ENCODE results near the gene ADGRV1. TPM values are rescaled to one million over a fixed set of nuclear protein-coding genes. Genes with fewer than 3 reads are reported as not detected.

ADGRV1 gene
- polyA plus RNA-seq, 3 donors: 0.18 to 0.33 TPM; not detected in 1

DNA sequence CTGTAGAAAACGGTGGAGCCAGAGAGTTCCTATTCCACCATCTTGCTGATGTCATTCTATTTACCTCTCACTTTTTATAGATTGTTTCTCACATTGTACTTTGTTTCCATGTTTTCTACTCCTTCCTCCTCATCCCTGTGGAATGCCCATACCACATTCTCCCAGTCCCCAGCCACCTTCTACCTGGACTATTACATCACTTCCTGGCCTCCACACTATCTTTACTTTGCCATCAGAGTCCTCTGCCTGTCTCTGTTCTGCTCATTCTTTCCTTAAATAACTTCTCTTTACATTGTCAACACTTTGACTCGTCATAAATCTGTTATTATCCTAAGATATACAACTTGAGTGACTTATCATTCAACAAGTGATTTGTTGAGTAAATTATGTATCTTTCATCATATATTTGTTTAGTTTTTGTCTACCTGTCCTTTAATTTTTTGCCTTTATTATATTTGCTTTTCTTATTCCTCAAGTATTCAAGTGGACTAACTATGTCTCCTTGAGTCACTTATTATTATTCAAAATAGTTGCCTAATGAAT is 182.5 kb downstream of the ADGRV1 start:
- H3K9ac ChIP-seq (ENCODE audit: insufficient read depth, low read length, poor library complexity, severe bottlenecking): no peak overlapping the region
- no peak overlapping the region for H2AFZ ChIP-seq (ENCODE audit: insufficient read depth, low read depth, low read length, poor library complexity, severe bottlenecking)
- Mint-ChIP-seq H3K27ac (peak overlapping the region in 1 of 7 donors; percentile 31), H3K27me3 (ENCODE audit: low read depth in 3 of 3) (peaks cover 0 to 1% (median 0%) of the 10 kb centered on the region in 3 donors), H3K9me3 (peaks cover 9 to 31% (median 16%) of the 10 kb centered on the region in 7 donors), H3K4me3 (no peak overlapping the region), H3K36me3 (no peaks in the 10 kb centered on the region), H3K4me1 (no peaks in the 10 kb centered on the region)
- H4K20me1 ChIP-seq (ENCODE audit: insufficient read depth, low read length): no peaks in the 10 kb centered on the region
- H3K27me3 ChIP-seq (ENCODE audit: control insufficient read depth in 2 of 2, insufficient read depth in 2 of 2, low read length in 2 of 2): no peaks in the 10 kb centered on the region
- TF ChIP-seq, protein P1, sequence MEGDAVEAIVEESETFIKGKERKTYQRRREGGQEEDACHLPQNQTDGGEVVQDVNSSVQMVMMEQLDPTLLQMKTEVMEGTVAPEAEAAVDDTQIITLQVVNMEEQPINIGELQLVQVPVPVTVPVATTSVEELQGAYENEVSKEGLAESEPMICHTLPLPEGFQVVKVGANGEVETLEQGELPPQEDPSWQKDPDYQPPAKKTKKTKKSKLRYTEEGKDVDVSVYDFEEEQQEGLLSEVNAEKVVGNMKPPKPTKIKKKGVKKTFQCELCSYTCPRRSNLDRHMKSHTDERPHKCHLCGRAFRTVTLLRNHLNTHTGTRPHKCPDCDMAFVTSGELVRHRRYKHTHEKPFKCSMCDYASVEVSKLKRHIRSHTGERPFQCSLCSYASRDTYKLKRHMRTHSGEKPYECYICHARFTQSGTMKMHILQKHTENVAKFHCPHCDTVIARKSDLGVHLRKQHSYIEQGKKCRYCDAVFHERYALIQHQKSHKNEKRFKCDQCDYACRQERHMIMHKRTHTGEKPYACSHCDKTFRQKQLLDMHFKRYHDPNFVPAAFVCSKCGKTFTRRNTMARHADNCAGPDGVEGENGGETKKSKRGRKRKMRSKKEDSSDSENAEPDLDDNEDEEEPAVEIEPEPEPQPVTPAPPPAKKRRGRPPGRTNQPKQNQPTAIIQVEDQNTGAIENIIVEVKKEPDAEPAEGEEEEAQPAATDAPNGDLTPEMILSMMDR (IDR thresholded peaks at IDR 0.05): no peak
- no peak overlapping the region for H3K27ac ChIP-seq (ENCODE audit: low read depth in 1 of 2, low read length in 2 of 2)
- no peak overlapping the region for H3K4me2 ChIP-seq (replicated peaks; ENCODE audit: extremely low read depth, low read length, poor library complexity, severe bottlenecking)
- intact Hi-C loops (cut with micrococcal nuclease): no loop called here
- no peaks in the 10 kb centered on the region for H3K36me3 ChIP-seq (replicated peaks in 1 of 2; ENCODE audit: control insufficient read depth in 1 of 2, insufficient read depth in 2 of 2, low read length in 2 of 2)
- H3K9me3 ChIP-seq (replicated peaks in 1 of 2; ENCODE audit: control insufficient read depth in 1 of 2, insufficient read depth in 1 of 2, low read length in 2 of 2): peaks cover 13 to 21% of the 10 kb centered on the region in 2 donors
- H3K4me3 ChIP-seq (replicated peaks in 1 of 3; ENCODE audit: low read depth in 2 of 3, low read length in 3 of 3): no peak overlapping the region
- no peak for DNase-seq
- H3K4me1 ChIP-seq (ENCODE audit: control insufficient read depth in 1 of 2, insufficient read depth in 2 of 2, low read length in 2 of 2): no peaks in the 10 kb centered on the region
- no CpG with 5 or more reads among the region's 2 CpGs for WGBS (ENCODE audit: insufficient coverage)
- no peaks in the 10 kb centered on the region for H3K79me2 ChIP-seq (ENCODE audit: insufficient read depth, low read length)

DNA sequence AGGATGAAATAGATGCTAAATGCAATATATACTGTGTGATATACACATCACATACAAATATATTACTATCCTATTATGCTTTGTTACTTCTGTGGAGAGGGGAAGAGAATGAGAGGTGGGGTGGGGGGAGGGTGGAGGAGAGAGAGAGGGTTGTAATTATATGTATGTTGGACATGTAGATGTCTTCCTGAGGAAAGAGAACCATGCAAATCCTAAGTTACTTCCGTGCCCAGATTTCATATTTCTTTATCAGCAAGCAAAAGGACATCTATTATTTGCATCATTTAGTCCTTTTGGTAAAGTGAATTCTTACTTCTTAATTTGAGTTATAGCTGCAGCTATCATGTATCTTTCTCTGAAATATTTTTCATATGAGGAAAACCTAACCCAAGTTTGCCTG is 187.5 kb downstream of the ADGRV1 start:
- Histone ChIP-seq H2AFZ (ENCODE audit: insufficient read depth, low read depth, low read length, poor library complexity, severe bottlenecking) (no peak overlapping the region), H3K9me3 (replicated peaks in 1 of 2; ENCODE audit: control insufficient read depth in 1 of 2, insufficient read depth in 1 of 2, low read length in 2 of 2) (peaks cover 0 to 3% of the 10 kb centered on the region in 2 donors), H3K4me3 (replicated peaks in 1 of 3; ENCODE audit: low read depth in 2 of 3, low read length in 3 of 3) (no peak overlapping the region), H3K27me3 (ENCODE audit: control insufficient read depth in 2 of 2, insufficient read depth in 2 of 2, low read length in 2 of 2) (no peaks in the 10 kb centered on the region), H3K36me3 (replicated peaks in 1 of 2; ENCODE audit: control insufficient read depth in 1 of 2, insufficient read depth in 2 of 2, low read length in 2 of 2) (no peaks in the 10 kb centered on the region), H3K4me1 (ENCODE audit: control insufficient read depth in 1 of 2, insufficient read depth in 2 of 2, low read length in 2 of 2) (no peaks in the 10 kb centered on the region), H3K79me2 (ENCODE audit: insufficient read depth, low read length) (no peaks in the 10 kb centered on the region), H3K9ac (ENCODE audit: insufficient read depth, low read length, poor library complexity, severe bottlenecking) (no peak overlapping the region), H3K27ac (ENCODE audit: low read depth in 1 of 2, low read length in 2 of 2) (no peak overlapping the region), H4K20me1 (ENCODE audit: insufficient read depth, low read length) (no peaks in the 10 kb centered on the region), H3K4me2 (replicated peaks; ENCODE audit: extremely low read depth, low read length, poor library complexity, severe bottlenecking) (no peak overlapping the region)
- WGBS (ENCODE audit: insufficient coverage): no CpG with 5 or more reads among the region's 1 CpG
- no peak for DNase-seq
- H3K4me1 Mint-ChIP-seq: no peaks in the 10 kb centered on the region
- no peak overlapping the region for H3K4me3 Mint-ChIP-seq
- H3K36me3 Mint-ChIP-seq: no peaks in the 10 kb centered on the region
- H3K27ac Mint-ChIP-seq: no peak overlapping the region
- intact Hi-C loops (cut with micrococcal nuclease): no loop called here
- peaks cover 2 to 11% (median 5%) of the 10 kb centered on the region in 7 donors for H3K9me3 Mint-ChIP-seq
- peaks cover 0 to 2% (median 0%) of the 10 kb centered on the region in 3 donors for H3K27me3 Mint-ChIP-seq (ENCODE audit: low read depth in 3 of 3)
- TF ChIP-seq, protein P1 (IDR thresholded peaks at IDR 0.05): no peak

Measured in CD14-positive monocyte (primary cell).